ENCODE results near the gene PITPNB. TPM values are rescaled to one million over a fixed set of nuclear protein-coding genes. Genes with fewer than 3 reads are reported as not detected.
A peak's percentile ranks its signal among the peaks of the same experiment; 100 is the strongest.

The PITPNB gene
- 148 TPM in 2 replicates for total RNA-seq

DNA sequence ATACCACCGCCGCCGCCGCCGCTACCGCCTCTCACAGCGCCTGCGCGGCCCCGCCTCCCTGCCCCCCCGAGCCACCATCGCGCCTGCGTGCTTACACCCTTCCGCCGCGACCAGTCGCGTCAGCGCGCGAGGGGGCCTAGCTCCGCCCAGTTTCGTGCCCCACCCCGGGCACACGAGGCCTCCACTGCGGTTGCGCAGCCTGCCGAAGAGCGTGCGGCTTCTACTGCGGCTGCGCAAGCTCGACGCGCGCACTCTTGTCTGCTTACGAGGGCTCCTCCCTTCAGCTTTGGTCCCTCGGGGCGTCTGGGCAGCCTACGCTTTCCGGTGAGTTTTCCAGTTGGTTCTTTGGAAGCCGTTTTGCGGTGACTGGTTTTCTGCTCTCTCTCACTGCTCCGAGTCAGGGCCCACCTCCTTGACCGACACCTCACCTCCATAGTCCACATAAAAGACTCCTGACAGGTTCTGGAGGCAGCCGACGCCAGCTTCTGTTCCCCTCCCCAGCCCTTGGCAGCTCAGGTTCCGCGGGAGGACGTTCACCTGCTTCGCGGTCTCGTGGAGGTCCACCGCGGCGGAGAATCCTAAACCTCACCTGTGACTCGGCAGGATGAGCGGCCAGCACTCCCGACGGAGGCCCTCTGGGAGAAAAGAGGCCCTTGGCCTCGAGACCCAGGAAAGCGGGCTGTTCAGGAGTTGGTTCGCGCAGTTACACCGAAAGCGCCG, at the start of gene PITPNB:
PITPNB (minus strand) TSS at position 35 of the 720 bp plus-strand sequence. CDS start 65 bp downstream, outside the sequence.
- peak; percentile 100 for DNase-seq
- Mint-ChIP-seq H3K27me3 (peaks cover 4% of the 10 kb centered on the region), H3K27ac (peak within 1 kb of the TSS; percentile 99), H3K36me3 (ENCODE audit: low read depth) (peaks cover 48% of the 10 kb centered on the region), H3K4me1 (peaks cover 64% of the 10 kb centered on the region), H3K9me3 (no peaks in the 10 kb centered on the region), H3K4me3 (peak within 1 kb of the TSS; percentile 97)
- intact Hi-C loops (cut with micrococcal nuclease), result loop anchor here (2.0 to 5.0 kb wide), 7 partner anchors 37 to 1437 kb away; partner anchors contain the start of genes CHEK2, EWSR1, HPS4 and HSCB

DNA sequence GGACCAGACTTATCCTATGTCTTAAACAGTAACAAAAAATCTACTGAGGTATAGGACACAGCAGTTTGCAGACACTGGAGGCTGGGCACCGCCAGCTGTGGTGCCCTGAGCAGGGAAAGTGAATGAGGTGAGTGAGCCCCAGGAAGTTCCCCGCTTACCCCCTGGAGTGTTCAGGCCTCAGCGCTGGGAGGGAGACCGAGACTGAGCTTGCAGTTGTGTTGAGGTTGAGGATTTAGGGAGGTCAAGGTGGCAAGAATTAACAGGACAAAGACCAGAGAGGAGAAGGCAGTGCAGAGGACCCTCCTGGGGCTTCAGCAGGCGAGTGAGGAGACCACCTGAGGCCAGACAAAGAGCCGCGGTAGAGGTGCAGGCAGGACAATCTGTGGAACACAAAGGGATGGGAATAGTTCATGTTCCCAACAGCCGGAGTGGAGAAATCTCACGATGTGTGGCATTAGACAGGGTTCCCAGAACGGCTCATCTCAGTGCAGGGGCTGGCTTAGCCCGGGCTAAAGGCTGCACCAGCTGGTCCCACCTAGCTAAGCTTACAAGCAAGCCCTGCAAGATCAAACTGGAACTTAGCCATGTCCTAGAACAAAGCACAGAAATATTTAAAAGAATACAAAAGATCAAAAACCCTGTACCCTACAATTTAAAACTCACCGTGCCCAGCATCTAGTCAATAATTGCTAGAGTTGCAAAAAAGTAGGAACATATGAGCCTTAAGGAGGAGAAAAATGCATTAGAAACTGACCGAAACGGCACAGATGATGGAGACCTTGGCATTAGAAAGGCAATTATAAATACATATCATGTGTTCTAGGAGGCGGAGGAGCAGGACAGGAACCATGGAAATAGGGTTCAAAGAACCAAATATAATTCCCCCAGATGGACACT, 47.4 kb upstream of the PITPNB start:
- no peak overlapping the region for H3K27ac Mint-ChIP-seq
- no peak for DNase-seq
- H3K36me3 Mint-ChIP-seq (ENCODE audit: low read depth), result peaks cover 2% of the 10 kb centered on the region
- H3K4me3 Mint-ChIP-seq, result no peak overlapping the region
- H3K27me3 Mint-ChIP-seq, result no peaks in the 10 kb centered on the region
- peaks cover 2% of the 10 kb centered on the region for H3K4me1 Mint-ChIP-seq
- H3K9me3 Mint-ChIP-seq, result no peaks in the 10 kb centered on the region
- intact Hi-C loops (cut with micrococcal nuclease), result no loop called here

DNA sequence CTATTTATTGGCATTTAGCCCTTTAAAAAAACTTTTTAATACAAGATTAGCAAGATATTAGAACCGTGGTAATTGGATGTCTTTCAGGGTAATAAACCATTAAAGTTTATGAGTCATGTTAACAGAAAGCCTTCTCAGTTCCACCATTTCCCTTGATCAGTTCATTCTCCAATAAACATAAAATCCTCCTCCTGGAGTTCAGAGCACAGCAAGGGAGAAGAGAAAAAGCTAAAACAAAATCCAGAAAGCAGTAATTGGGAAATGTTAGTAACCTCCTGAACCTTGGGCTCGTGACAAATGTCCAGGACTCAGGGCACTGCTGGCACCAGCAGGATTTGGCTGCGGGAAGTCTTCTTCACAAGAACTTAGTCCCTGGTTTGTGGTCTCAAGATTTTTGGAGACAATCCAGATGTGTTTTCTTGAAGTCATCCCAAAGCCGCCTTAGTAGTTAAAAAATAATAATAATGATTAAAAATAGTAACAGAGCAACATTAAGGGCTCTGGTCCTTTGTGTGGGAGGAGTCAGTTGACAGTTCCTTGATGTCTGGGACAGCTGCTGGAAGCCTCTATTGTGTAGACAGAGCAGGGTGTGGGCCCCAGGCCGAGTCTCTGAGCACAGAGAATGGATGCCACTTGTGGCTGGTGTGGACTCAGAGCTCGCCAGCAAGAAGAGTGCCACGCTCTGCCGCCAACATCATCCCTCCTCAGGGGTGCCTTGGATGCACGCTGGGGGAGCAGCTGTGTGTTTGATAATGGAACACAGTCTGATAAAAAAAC, 43.4 kb upstream of the PITPNB start:
- Mint-ChIP-seq H3K27me3 (no peaks in the 10 kb centered on the region), H3K4me3 (no peak overlapping the region), H3K4me1 (no peaks in the 10 kb centered on the region), H3K9me3 (no peaks in the 10 kb centered on the region), H3K27ac (no peak overlapping the region), H3K36me3 (ENCODE audit: low read depth) (no peaks in the 10 kb centered on the region)
- intact Hi-C loops (cut with micrococcal nuclease), result no loop called here
- DNase-seq, result no peak

DNA sequence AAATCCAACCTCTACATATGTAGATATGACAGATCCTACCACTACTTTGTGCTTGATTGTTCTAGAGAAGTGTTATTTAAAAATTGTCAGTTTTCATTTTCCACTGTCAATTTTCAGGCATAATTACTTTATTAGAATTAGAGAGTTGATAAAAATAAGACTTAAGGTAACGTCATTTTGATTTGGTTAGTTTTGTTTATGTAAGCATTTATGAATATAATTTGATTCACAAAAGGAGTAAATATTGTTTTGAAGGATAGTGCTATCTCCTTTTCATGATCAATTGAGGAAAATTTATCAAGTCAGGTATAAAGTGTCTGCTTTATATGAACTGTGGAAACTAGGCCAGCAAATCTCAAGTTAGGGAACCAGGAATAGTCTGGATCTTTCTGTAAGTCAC, 42.6 kb upstream of the PITPNB start:
- Mint-ChIP-seq H3K4me3 (no peak overlapping the region), H3K27me3 (no peaks in the 10 kb centered on the region), H3K36me3 (ENCODE audit: low read depth) (no peaks in the 10 kb centered on the region), H3K4me1 (no peaks in the 10 kb centered on the region), H3K9me3 (no peaks in the 10 kb centered on the region), H3K27ac (no peak overlapping the region)
- intact Hi-C loops (cut with micrococcal nuclease), result no loop called here
- DNase-seq, result no peak

DNA sequence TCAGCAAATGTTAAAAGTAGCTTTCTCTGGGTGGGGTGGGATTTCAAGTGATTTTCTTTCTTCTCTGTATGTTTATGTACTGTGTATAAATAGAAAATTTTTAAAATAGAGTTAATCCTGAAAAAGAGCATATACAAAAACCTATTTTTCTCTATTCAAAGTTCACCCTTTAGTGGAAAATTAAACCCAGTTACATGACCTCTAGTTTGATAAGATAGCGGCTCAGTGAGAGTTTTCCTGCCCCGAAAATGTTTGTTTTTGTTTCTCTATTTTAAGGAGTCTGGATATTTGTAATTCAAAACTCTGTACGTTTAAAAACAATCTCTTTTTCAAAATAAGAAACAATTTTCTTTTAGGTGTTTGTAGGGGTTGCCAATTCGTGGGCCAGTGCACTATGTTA, 42.1 kb upstream of the PITPNB start:
- Mint-ChIP-seq H3K27me3 (no peaks in the 10 kb centered on the region), H3K4me1 (no peaks in the 10 kb centered on the region), H3K4me3 (no peak overlapping the region), H3K9me3 (no peaks in the 10 kb centered on the region), H3K36me3 (ENCODE audit: low read depth) (no peaks in the 10 kb centered on the region), H3K27ac (no peak overlapping the region)
- intact Hi-C loops (cut with micrococcal nuclease), result no loop called here
- no peak for DNase-seq

DNA sequence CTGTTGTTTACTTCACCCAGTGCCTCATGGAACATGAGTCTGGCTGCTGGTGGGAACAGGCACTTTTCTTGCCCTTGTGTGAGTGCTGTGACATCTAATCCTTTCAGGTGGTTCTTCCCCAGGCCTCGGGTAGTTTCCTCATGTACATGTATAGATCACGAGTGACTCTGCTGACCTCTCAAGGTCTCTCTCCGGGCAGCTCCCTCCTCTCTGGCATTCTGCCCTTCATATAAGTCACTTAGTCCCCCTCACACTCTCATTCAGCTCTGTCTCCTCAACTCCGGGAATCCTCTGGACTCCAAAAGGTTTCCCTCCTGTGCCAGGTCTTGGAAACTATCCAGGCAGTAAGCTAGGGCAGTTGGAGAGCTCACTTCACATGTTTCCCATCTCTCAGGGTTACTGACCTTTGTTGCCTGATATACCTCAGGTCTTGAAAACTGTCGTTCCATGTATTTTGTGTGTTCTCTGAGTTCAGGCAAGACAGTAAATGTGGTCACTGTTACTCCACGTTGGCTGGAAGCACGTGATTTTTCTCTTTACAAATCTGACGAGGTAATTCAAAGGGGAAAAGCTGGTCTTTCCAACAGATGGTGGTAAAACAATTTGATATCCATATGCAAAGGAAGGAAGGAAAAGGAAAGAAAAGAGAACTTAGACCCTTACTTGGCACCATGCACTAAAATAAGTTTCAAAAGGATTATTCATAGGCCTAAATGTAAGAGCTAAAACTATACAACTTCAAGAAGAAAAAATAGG, 40.5 kb upstream of the PITPNB start:
- Mint-ChIP-seq H3K9me3 (no peaks in the 10 kb centered on the region), H3K4me1 (no peaks in the 10 kb centered on the region), H3K36me3 (ENCODE audit: low read depth) (no peaks in the 10 kb centered on the region), H3K27ac (no peak overlapping the region), H3K27me3 (no peaks in the 10 kb centered on the region), H3K4me3 (no peak overlapping the region)
- peak; percentile 0 for DNase-seq
- intact Hi-C loops (cut with micrococcal nuclease), result no loop called here

DNA sequence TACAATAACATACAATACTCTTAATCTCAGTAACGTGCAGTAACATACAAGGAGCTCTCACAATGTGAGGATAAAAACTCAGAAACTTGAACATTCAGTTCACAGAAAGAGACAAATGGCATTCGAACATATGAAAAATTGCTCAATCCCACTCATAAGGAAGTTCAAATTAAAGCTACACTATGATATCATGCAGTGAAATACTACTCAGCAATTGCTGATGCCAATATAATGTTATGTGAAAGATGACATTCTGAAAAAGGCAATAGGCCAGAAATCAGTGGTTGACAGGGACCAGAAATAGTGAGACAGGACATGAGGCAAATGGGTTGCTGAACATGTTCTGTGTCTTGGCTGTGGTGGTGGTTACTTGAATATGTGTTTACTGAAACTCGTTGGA, 33.7 kb upstream of the PITPNB start:
- Mint-ChIP-seq H3K9me3 (no peaks in the 10 kb centered on the region), H3K4me3 (no peak overlapping the region), H3K4me1 (no peaks in the 10 kb centered on the region), H3K27ac (no peak overlapping the region), H3K27me3 (no peaks in the 10 kb centered on the region), H3K36me3 (ENCODE audit: low read depth) (no peaks in the 10 kb centered on the region)
- no peak for DNase-seq
- intact Hi-C loops (cut with micrococcal nuclease), result no loop called here

DNA sequence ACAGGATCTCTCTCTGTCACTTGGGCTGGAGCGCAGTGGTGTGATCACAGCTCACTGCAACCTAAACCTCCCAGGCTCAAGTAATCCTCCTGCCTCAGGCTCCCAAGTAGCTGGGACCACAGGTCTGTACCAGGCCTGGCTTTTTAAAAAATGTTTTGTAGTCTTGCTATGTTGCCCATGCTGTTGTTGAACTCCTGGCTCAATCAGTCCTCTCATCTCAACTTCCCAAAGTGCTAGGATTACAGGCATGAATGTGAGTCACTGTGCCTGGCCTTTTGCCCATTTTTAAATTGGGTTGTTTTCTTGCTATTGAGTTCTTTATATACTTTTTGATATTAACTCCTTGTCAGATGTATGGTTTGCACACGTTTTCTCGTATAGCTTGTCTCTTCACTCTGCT, 33.0 kb upstream of the PITPNB start:
- Mint-ChIP-seq H3K9me3 (no peaks in the 10 kb centered on the region), H3K36me3 (ENCODE audit: low read depth) (no peaks in the 10 kb centered on the region), H3K27me3 (no peaks in the 10 kb centered on the region), H3K27ac (no peak overlapping the region), H3K4me1 (no peaks in the 10 kb centered on the region), H3K4me3 (no peak overlapping the region)
- DNase-seq, result no peak
- intact Hi-C loops (cut with micrococcal nuclease), result no loop called here

DNA sequence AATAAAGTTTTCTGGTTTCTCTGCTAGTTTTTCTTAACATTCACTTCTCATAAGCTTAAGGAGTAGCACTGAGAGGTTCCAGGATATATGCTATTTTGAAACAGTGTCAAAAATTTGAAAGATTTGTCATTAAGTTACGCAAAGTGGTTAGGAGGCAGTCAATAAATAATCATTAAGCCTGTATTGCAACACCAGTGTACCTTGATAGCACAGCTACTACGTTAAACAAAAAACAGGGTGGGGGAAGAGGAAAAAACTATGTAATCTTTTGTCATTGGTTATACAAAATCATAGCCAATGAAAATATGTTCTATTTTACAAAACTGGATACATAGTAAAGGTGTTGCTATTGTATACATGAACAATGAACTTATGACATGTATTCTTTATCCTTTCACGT, 30.4 kb upstream of the PITPNB start:
- H3K4me3 Mint-ChIP-seq, result no peak overlapping the region
- no peak overlapping the region for H3K27ac Mint-ChIP-seq
- intact Hi-C loops (cut with micrococcal nuclease), result no loop called here
- no peaks in the 10 kb centered on the region for H3K27me3 Mint-ChIP-seq
- no peaks in the 10 kb centered on the region for H3K36me3 Mint-ChIP-seq (ENCODE audit: low read depth)
- H3K9me3 Mint-ChIP-seq, result no peaks in the 10 kb centered on the region
- DNase-seq, result no peak
- peaks cover 2% of the 10 kb centered on the region for H3K4me1 Mint-ChIP-seq

DNA sequence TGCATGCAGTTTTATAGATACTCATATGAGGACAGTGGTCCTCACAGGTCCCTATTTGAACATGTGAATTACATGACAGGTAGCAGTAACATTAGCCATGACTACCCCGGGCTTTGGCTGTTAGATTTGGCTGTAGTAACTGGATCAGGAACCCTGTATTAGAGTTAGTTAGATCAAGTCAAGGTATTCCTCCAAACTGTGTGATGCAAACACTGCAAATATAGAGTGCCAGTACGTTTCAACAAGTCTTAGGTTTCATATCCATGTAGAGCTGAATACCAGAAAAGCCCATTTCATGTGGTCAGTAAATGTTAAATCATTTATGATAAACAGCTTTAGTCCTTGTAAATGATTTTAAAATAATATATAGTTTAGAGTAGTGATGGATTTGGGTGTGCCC, 29.5 kb upstream of the PITPNB start:
- Mint-ChIP-seq H3K27me3 (no peaks in the 10 kb centered on the region), H3K36me3 (ENCODE audit: low read depth) (no peaks in the 10 kb centered on the region), H3K4me1 (peaks cover 2% of the 10 kb centered on the region), H3K27ac (no peak overlapping the region), H3K9me3 (no peaks in the 10 kb centered on the region), H3K4me3 (no peak overlapping the region)
- no peak for DNase-seq
- intact Hi-C loops (cut with micrococcal nuclease), result no loop called here

DNA sequence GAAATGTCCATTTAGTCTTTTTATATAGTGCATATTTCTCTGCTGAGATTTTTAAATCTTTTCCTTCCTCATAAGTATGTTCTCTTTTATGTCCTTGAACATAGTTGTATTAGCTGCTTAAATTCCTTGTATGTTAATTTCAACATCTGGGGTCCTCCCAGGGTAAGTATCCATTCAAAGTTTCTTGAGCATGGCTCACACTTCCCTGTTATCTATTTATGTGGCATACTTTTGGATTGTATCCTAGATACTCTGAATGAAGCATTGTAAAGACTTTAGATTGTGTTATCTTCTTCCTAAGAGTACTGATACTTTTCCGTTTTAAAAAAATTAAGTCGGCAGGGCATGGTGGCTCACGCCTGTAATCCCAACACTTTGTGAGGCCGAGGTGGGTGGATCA, 28.4 kb upstream of the PITPNB start:
- intact Hi-C loops (cut with micrococcal nuclease), result no loop called here
- Mint-ChIP-seq H3K9me3 (no peaks in the 10 kb centered on the region), H3K4me3 (no peak overlapping the region), H3K27ac (no peak overlapping the region), H3K27me3 (no peaks in the 10 kb centered on the region), H3K4me1 (peaks cover 2% of the 10 kb centered on the region), H3K36me3 (ENCODE audit: low read depth) (no peaks in the 10 kb centered on the region)
- DNase-seq, result no peak

DNA sequence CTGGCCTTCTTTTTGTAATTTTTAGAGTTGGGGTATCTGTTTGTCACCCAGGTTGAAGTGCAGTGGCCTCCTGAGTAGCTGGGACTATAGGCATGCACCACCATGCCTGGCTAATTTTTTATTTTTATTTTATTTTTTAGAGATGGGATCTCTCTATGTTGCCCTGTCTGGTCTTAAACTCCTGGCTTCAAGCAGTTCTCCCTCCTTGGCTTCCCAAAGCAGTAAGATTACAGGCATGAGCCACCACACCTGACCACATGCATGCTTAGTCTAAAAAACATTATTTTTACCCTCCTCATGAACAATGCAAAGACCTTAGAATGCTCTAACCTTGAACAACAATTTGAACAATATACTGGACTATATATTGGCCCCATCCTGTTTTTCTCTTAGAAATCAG, 22.1 kb upstream of the PITPNB start:
- no peak for DNase-seq
- intact Hi-C loops (cut with micrococcal nuclease), result no loop called here
- Mint-ChIP-seq H3K4me3 (no peak overlapping the region), H3K9me3 (no peaks in the 10 kb centered on the region), H3K36me3 (ENCODE audit: low read depth) (peaks cover 7% of the 10 kb centered on the region), H3K4me1 (peaks cover 2% of the 10 kb centered on the region), H3K27ac (no peak overlapping the region), H3K27me3 (no peaks in the 10 kb centered on the region)

DNA sequence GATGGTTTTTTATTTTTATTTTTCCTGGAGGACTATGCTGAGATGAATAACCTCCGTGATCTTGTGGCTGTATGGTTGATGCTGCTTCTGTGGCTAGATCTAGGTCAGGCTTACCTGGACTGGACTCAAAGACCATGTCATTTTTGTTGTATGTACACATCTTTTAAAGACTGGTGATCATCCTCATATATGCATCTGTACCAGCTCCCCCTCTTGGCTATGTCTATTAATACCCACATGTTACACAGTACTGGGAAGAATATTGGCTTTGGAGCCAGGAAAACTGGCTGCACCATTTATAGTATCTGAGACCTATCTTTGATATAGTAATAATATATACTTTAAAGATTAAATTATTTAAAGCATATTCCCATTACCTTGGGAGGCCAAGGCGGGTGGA, 18.4 kb upstream of the PITPNB start:
- intact Hi-C loops (cut with micrococcal nuclease), result no loop called here
- Mint-ChIP-seq H3K27ac (no peak overlapping the region), H3K9me3 (peaks cover 6% of the 10 kb centered on the region), H3K4me3 (no peak overlapping the region), H3K4me1 (no peaks in the 10 kb centered on the region), H3K27me3 (no peaks in the 10 kb centered on the region), H3K36me3 (ENCODE audit: low read depth) (peaks cover 7% of the 10 kb centered on the region)
- no peak for DNase-seq

Measured in activated CD4-positive, alpha-beta T cell treated with anti-CD3 and anti-CD28 coated beads, Interleukin-2, amount 10 ng/mL, durations not matched to agents 24 days and 14 days (primary cell).